HG03354 (cell line): ENCODE measurements around the gene GTF3A.
"Not testable (repeated sequence)": the region's sequence is repeated elsewhere in the genome, so short reads cannot be mapped to it uniquely, and the experiment has no call there.

Experiments
- ATAC-seq: cut with Tn5 transposase; IDR thresholded peaks from one replicate; pipeline ENCODE4 v1.9.1; 2021; ENCODE audit warnings: mild to moderate bottlenecking; ENCODE audit not compliant: unreplicated experiment, poor library complexity, severe bottlenecking

GTF3A gene

DNA sequence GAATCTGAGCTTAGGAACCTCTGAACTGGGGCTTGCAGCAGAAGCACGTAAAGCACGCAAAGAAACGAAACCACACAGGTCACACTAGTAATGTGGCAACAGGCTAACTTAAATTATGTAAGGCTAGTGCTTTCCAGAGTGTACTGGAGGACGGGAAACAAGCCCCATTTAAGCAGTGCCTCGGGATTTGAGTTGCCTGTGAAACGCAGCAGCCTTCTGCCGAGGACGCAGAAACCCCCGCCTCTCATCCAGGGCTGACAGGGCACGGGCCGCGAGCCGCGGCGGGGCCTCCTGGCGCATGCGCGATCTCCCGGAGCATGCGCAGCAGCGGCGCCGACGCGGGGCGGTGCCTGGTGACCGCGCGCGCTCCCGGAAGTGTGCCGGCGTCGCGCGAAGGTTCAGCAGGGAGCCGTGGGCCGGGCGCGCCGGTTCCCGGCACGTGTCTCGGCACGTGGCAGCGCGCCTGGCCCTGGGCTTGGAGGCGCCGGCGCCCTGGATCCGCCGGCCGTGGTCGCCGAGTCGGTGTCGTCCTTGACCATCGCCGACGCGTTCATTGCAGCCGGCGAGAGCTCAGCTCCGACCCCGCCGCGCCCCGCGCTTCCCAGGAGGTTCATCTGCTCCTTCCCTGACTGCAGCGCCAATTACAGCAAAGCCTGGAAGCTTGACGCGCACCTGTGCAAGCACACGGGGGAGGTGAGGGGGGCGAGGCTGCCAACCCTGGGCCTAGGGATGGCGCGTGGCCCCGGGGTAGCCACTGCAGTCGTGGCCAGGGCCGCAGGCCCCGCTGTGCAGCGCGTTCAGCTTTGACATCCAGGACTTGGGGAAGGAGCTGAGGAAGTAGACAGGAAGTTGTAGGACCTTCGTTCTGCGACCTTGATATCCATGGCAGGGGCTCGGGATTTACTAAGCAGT lies at the start of gene GTF3A:
GTF3A (plus strand) TSS at position 374 of the 912 bp plus-strand sequence.
- peak; percentile 71 for ATAC-seq

DNA sequence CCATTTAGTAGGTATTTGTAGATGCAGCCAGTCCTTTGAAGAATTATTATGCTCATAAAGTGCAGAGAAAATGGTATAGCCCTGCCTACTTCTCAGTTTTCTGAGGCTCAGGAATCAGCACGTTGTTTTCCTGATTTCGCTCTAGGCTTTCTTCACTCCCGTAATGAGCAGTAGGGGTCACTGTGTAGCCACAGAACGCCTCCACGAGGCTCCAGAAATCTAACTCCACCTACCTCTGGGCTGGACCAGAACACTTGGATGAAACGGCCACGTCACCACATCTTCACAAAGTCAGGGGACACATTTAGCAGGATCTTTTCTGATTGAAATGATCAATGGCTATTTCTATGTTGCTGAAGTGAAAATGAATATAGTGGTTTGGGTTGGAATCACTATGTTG lies 49.8 kb upstream of the GTF3A start:
- ATAC-seq = peak; percentile 79

DNA sequence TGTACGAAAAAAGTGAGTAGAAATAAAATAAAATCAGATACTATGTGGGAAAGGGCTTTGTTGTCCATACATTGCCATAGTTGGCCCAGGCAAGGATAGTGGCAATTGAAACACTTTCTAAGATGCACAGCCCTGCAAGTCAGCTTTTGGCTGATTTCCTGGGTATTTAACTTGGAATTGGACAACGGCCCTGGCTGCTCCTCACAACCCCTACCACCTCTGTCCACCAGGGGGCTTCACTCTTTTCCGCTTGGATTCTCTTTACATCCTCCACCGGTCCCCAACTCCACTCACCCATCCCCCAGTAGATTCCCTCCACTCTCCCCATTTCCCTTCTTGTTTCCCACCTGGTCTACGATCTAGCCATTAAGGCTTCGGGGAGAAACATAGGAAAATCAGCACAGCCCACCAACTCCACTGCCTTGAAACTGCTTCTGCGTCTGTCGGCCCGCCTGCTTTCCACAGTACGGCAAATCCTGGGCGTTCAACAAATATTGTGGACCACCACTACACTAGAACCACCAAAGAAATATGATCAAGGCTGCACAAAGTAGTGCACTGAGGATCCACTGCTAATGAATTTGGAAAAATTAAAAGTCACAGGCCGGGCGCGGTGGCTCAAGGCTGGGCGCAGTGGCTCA lies 48.6 kb upstream of the GTF3A start:
- no peak for ATAC-seq

DNA sequence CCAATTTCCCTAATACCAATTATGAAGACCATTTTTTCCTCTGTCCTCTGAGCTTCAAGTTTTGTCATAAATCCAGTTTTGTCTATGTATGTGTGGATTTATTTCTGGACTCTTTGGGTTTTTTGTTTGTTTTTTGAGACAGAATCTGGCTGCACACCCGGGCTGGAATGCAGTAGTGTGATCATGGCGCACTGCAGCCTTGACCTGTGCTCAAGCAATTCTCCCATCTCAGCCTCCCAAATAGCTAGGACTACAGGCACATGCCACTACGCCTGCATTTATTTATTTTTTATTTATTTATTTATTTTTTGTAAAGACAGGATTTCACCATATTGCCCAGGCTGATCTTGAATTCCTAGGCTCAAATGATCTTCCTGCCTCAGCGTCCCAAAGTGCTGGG lies 45.3 kb upstream of the GTF3A start:
- no peak for ATAC-seq

DNA sequence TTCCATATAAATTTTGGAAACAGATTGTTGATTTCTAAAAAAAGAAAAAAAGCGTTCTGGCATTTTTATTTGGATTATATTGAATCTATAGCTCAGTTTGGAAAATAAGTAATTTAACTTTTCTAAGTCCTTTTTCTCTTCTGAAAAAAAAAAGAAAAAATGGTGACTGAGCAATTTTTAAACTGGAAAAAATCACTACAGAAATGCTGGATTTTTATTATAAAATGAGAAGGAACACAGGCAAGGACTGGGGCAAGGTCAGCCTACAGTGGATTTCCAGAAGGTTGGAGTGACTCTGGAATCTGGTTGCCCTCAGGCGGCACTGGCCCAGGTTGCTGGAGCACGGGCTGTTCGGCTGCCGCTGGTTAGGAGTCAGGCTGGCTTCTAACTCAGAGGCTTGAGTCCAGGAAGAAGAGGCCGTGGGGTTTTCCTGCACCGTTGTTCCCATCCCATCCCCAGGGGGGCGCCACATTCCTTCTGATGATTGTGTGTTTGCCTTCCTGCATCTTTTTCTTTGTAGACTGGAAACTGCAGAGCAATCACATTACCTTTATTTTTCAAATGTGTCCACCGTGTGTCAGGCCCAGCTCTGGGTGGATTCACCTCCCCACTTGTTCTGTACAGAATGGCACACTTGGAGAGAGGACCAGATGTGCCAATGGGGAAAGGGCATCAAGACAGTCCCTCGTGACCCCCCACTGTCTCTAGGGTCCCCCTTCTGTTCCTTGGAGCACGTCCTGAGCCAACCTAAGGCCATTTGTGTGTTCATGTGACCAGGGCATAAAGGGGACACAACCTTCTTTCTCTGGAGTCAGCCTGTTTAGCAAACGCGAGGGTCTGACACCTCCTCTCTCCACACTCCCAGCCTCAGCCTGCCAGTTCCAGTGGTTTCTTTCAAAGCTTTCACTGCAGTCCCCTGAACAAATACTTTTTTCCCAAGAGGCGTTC lies 44.5 kb upstream of the GTF3A start:
- no peak for ATAC-seq

DNA sequence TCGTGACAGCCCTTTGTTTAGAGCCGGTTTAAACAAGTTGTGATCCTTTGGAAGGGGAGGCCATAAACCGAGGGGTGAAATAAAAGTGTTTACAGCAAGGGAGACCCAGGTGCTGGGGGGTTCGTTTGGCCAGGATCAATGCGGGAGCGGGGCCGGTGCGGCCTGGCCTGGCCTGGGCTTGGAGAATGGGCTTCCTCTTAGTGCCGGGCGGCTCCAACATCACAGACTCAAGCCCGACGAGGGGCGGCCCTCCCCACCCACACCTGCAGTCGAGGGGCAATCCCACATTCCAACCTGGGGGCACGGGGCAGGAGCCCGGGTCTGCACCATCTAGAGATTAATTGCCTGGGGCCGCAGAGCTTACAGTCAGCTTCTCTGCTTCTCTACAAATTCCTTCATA lies 42.8 kb upstream of the GTF3A start:
- ATAC-seq = no peak

DNA sequence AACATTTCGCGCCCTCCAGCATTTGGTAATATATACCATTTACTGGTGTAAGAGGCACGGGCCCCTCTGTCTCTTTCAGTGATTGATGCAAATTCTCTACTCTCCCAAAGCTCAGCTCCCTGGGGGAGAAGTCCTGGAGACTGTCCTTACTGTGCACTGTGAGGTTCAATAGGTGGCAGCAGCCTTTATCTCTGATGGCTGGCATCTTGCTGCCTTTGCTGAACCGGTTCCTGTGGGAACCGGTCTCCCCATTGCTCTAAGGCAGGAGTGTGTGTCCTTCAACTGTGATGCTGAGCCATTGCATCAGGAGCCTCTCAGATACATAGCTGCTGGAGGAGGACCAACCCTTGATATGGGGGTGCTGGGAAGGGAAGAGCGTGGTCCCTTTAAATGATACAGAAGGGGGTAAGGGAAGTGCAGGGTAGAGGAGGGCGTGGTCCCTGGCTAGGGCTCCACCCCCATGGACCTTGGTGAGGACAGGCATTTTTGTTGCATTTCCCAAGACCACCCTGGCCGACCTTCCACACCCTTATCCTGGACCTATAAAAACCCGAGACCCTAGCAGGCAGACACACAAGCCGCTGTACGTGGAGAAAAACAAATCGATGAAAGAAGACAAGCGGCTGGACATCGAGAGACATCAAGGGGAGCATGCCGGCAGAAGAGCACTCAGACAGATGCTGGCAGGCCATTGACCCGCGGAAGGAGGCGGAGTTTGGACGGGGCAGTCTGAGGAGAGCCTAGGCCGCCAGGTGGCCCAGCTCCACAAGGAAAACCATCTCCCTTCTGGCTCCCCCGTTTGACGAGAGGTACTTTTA lies 41.1 kb upstream of the GTF3A start:
- no peak for ATAC-seq

DNA sequence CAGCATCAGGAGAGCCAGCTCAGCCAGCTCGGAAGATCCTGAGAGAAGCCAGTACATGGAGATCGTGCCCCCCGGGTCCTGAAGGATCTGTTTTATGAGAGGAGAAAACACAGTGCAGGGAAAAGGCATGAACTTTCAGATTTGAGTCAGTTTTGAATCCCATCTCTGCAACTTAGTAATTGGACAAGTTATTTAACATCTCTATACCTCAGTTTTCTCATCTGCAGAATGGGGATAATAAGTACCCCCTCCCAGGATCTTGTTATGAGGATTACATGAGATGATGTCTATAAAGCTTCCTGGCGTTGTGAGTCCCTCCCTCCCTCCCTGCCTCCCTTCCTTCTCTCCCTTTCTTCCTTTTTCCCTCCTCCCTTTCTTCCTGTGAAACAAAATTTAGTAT lies 40.1 kb upstream of the GTF3A start:
- ATAC-seq = no peak

DNA sequence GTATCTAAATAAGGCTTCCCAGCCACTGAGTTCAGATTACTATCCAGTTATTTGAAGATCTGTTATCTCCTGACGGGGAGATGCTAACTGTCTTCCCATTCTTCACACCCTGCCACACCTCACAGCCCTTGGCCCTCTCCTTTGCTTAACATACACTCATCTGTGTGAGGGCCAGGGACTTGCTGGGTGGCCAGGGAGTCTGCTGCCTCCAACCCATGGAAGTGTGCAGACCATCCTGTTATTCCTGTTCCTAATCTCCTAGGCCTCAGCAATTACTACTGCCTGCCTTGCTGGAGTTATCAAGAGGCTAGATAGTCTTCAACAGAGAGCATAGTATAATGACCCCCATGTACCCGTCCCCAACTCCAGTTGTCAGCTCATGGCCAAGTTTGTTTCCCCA lies 36.2 kb upstream of the GTF3A start:
- no peak for ATAC-seq

DNA sequence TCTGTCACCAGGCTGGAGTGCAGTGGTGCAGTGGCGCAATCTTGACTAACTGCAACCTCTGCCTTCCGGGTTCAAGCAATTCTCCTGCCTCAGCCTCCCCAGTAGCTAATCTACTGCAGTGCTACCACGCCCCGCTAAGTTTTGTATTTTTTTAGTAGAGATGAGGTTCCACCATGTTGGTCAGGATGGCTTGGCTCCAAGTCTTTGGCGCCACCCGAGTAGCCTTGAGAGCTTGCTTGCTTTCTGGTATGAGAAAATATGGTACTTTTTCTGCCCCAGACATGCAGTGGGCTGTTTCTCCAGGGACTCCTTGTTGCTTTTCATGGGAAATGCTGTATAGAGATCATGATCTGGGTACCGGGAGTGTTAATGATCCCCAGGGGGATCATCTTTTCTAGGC lies 34.5 kb upstream of the GTF3A start:
- no peak for ATAC-seq

DNA sequence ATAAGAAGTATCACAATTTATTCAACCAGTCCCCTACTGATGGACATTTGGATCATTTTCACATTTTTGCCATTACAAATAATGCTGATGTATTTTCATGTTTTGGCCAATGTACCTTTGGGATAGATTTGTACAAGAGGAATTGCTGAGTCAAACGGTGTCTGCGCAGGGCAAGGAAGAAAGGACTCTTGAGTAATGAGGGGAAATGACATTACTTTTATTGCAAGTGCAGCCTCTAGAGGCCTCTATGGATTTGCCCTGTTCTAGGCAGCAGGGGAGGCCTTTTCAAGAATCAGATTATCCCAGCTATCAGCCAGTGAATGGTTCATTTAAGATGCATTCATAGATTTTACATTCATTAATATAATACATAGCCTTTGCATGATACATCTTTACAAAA lies 32.9 kb upstream of the GTF3A start:
- no peak for ATAC-seq

DNA sequence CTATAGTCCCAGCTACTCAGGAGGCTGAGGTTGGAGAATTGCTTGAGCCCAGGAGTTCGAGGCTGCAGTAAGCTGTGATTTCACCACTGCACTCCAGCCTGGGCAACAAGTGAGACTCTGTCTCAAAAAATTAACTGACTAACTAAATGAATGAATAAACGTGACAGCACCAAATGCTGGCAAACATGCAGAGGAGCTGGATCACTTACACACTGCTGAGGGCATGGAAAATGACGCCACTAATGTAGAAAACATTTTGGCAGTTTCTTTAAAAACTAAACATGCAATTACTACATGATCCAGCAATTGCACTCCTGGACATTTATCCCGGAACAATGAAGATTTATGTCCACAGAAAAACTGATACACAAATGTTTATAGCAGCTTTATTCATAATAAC lies 31.3 kb upstream of the GTF3A start:
- no peak for ATAC-seq

DNA sequence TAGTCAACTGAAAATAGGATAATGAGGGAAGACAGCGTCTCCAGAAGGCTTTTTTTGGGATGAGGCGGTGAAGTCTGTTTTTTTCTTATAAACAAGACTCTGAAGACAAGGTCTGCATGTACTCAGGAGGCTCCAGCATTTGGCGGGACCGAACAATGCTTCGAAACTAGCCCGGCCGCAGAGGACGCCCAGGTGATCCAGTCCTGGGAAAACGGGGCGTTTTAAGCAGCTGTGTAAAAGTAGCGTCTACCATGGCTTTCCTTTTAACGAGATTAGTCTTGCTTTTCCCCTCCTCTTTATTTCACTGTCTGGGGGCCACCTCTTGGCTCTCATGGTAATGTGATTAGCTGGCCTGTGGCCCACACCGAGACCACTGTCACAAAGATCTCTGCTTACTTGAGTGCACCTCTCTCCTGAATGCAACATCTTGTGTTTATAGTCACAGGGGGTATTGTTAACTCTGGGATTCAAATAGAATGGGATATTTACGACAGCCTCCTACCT lies 29.4 kb upstream of the GTF3A start:
- no peak for ATAC-seq

DNA sequence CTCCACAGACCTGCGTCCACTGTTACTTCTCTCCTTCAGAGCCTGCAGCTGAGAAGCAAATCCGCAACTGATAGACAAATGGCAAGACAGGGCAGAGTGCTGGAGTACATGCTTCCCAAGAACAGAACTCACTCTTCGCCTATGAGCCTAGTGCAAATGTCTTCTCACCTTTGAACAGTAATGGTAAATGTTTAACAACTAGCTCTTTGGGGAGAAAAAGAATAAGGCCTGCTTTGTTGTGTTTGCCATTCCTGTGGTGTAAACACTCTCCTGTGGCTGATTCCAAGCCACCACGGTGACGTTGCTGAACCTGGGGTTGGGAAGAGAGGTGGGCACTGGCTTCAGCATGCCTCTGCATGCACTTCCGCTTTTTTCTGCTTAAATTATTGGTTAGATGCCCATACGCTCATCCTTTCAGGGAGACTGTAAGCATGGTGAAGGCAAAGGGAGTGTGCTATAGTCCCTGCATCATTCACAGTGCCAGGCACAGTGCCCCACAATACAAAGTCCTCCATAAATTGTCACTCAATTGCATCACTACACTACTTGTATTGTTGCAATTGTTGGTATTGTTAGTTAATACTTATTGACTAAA lies 28.1 kb upstream of the GTF3A start:
- ATAC-seq = no peak

DNA sequence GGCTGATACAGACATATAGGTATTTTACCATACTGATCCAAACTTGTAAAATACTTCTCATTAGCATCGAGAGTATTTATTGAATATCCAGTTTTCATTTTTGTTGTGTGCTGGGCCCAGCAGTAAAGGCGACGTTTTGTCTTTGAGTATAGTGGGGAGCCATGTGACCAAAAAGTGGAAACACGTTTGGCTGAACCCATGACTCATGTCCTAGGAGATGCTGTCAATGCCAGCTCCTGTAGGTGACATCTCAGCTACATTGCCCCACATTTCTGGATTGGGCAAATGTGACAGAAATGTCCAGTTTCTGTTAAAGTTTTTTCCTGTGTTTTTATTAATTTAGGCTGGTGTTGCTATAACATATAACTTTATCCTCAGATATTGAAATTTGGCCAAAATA lies 26.1 kb upstream of the GTF3A start:
- no peak for ATAC-seq

DNA sequence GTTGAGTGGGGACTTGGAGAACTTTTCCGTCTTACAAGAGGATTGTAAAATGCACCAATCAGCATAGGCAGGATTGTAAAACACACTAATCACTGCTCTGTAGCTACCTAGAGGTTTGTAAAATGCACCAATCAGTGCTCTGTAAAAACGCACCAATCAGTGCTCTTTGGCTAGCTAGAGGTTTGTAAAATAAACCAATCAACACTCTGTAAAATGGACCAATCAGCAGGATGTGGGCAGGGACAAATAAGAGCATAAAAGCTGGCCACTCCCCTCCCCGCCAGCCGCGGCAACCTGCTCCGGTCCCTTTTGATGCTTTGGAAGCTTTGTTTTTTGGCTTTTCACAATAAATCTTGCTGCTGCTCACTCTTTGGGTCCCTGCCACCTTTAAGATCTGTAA lies 24.0 kb upstream of the GTF3A start:
- ATAC-seq = not testable (repeated sequence)

DNA sequence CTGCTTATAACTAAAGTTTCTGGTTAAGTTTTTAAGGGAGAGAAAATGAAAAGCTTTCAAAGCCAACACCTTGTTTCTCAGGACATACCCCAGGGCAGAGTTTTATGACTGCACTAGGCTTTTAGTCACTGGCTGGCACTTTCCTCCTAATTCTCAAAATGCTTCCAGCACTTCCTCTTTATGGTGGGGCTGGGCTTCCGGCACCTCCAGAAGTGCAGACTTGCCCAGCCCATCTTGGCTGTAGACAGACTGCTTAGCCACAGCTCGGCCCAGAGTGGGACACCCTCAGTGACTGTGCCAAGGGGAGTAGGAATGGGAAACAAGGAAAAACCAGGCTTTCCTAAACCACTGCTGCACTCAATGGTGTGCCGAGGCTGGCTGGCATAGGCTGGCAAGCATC lies 23.2 kb upstream of the GTF3A start:
- ATAC-seq = no peak

DNA sequence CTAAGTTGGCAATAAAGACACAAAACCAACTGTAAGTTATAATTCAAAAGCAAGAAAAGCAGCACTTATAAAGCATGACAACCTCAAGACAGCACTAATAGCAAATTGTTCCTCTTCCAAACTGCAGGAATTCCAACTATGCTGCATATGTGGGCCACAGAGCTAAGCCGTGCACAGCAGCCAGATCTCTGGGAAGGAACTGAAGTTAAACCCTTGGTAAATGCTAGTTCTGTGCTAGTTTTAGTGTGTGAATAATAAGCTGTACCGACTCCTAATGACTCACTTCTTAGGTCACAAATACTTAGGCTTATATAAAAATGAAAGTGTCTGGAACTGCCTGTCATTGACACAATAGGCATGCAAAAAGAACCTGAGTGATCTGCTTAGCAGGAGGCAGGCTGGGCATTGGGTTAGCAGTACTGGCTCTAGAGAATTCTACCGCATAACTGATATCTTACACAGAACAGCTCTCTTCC lies 21.2 kb upstream of the GTF3A start:
- ATAC-seq = no peak
